Jurkat, Clone E6-1 (cell line): ENCODE results near the gene SLC22A4.

Experiments
- DNase-seq: peaks from one replicate; pipeline ENCODE4 v3.0.0-alpha.2; 2011; ENCODE audit warnings: low read depth, low spot score
- H3K4me3 ChIP-seq: 2 replicates; pipeline ENCODE4 v1.5.1; 2011; ENCODE audit warnings: mild to moderate bottlenecking, low read length, control low read depth, moderate library complexity

The SLC22A4 gene

DNA sequence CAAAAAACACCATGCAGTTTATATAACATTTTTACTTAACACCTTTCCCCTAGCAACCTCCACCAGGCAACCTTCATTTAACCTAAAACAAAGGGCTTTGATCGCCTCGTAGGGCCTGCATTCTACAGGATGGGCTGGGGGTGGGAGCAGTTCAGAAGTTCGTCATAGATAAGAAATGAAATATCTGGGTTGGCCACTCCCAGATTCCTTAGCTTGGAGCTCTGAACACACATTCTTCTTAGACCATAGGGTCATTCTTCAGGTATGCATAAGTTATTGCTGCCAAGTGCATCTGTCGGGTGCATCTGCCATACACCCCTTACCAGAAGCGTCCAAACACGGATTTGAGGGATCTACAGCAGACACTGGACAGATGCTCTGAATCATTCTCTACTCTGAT is 71.0 kb downstream of the SLC22A4 start:
- H3K4me3 ChIP-seq, result no peak overlapping the region
- no peak for DNase-seq

DNA sequence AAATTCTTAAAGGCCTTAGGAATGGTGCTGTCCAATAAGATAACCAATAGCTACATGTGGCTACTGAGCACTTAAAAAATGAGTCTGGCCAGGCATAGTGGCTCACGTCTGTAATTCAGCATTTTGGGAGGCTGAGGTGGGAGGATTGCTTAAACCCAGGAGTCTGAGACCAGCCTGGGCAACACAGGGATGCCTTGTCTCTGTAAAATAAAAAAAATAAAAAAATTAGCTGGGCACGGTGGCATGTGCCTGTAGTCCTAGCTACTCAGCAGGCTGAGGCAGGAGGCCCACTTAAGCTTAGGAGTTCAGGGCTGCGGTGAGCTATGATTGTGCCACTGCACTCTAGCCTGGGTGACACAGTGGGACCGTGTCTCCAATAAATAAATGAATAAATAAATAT is 74.0 kb downstream of the SLC22A4 start:
- DNase-seq, result no peak
- H3K4me3 ChIP-seq, result no peak overlapping the region

DNA sequence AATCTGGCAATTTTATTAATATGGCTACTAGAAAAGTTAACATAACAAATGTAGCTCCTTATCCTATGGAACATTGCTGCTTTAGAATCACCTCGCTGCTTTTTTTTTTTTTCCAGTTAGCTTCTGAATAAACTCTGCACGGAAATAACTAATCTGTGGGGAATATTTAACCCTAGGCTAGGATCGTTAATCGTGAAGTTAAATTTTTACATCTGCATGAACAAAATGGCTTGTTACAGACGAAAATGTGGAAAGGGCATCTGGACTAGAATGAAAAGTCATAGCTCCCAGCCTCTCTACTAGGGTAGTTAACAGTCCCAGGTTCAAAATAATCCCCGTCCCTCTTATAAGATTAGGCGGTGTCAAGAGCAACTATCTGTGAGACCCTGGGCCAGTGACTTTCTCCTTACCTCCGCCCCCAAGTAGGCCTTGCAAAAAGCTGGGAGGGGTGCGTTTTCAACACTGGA is 74.8 kb downstream of the SLC22A4 start:
- H3K4me3 ChIP-seq, result peak overlapping the region; percentile 66
- peak; percentile 32 for DNase-seq

DNA sequence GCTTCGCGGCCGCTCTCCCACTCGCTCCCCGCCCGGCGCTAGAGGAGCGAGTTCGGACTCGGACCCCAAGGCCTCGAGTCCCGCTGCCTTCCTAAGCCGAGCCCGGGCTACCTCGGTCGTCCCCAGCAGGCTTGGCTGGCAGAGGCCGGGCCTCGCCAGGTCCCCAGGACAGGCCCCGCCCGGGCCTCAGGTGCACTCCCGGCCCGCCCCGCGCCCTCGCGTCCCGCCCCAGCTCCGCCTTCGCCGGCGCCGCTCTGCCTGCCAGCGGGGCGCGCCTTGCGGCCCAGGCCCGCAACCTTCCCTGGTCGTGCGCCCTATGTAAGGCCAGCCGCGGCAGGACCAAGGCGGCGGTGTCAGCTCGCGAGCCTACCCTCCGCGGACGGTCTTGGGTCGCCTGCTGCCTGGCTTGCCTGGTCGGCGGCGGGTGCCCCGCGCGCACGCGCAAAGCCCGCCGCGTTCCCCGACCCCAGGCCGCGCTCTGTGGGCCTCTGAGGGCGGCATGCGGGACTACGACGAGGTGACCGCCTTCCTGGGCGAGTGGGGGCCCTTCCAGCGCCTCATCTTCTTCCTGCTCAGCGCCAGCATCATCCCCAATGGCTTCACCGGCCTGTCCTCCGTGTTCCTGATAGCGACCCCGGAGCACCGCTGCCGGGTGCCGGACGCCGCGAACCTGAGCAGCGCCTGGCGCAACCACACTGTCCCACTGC is 75.4 kb downstream of the SLC22A4 start, which contains the start of gene SLC22A5:
Gene SLC22A5 (plus strand): TSS at position 237 of the 707 bp plus-strand sequence. CDS start 263 bp downstream, at position 500.
- peak within 1 kb of the TSS; percentile 66 for H3K4me3 ChIP-seq
- peak; percentile 26 for DNase-seq

DNA sequence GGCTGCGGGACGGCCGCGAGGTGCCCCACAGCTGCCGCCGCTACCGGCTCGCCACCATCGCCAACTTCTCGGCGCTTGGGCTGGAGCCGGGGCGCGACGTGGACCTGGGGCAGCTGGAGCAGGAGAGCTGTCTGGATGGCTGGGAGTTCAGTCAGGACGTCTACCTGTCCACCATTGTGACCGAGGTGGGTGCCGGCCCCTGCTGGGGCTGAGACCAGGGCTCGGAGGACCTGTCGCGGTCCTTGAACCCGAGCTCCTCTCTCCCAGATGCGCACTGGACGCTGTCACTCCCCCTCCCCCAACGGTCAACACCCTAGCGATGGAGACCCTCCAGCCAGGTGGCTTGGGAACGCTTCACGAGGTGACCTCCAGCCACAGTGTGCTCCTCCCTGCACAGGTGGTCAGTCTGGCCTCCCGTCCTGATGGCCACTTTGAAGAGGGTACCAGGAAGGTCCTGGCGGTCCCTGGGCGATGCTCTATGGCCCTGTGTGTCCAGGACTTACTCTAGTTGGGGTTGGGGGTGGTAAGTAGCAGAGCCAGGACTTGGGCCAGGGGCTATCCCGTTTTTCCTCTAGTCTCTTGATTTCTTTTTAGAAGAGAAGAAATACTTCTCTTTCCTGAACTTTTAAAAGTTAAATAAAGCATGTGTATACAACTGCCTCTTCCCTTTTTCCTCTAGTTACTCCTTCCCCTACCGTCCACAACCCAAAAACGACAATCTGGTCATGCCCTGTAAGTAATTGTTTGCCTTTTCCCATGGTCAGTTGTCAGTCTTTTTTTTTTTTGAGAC is 76.2 kb downstream of the SLC22A4 start:
- peak overlapping the region; percentile 66 for H3K4me3 ChIP-seq
- DNase-seq, result no peak

DNA sequence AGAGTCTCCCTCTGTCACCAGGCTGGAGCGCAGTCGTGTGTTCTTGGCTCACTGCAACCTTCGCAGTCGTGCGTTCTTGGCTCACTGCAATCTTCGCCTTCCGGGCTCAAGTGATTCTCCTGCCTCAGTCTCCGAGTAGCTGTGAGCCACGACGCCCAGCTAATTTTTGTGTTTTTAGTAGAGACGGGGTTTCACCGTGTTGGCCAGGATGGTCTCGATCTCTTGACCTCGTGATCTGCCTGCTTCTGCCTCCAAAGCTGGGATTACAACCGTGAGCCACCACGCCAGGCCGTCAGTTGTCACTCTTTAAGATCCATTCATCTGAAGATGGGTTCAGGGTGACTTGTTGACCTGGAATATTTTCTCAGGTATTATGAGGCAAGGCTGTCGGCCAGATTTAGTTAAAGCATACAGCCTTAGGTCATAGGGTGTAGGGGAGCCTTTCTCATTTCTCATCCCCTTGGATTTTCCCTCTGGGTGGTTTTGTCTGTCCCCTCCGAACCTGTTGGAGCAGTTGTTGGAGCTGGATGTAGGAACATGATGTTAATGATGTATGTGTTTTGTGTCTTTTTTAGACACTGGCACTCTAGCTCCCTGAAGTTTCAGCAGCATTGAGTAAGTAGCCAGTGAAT is 76.9 kb downstream of the SLC22A4 start:
- DNase-seq, result no peak
- no peak overlapping the region for H3K4me3 ChIP-seq

DNA sequence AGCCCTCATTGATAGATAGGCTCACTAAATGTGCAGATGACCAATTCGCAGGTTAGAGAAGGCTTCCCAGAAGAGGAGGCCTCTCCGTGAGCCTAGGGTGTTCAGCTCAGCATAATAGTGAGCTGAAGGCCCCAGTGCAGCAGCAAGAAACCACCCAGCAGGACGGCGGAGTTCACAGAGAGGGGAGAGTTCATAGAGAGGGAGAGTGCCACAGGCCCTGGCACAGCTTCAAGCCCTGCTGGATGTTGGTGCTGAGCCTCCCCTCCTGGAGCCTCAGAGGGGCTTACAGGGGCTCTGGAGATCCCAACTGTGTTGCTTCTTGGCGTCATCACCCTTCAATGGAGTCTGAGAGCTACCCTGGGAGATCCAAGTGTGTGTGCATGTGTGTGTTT is 77.4 kb downstream of the SLC22A4 start:
- no peak for DNase-seq
- H3K4me3 ChIP-seq, result no peak overlapping the region

DNA sequence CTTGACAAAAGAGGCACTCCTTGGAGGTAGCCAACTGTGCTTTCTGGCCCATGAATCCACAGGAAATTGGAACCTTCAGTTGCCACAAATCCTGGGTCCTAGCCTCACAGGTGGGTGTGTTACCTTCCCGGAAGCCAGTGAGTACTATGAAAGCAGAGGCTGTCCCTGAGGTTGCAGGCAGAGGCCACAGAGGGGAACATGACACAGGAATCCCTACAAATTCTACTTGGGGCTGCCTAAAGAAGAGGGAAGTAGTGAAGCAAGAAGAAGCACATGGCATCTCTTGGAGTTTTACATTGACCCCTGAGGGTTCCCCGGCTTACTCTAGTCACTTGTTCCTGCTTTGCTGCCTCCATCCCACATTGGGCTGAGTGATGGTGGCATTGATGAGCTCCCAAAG is 77.9 kb downstream of the SLC22A4 start:
- no peak for DNase-seq

DNA sequence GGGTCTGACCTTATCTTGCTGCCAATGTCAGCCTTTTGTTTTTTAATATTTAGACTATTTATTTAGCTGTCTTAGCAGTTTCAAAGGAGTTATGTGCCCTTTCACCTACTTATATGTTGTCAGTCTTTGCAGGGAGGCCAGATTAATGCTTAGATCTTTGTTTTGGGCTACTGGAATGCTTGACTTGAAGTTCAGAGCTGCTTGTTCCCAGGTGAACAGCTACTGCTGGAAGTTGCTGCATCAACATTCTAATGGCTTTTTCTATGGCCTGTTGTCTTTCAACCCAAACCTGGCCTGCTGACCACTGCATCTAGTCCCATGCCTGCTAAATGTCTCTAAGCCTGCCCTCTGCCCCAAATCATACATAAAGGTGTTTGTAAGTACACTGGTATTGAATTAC is 78.3 kb downstream of the SLC22A4 start:
- H3K4me3 ChIP-seq, result no peak overlapping the region

More for the DNA sequence above, 77.9 kb downstream of the SLC22A4 start:
- H3K4me3 ChIP-seq, result no peak overlapping the region

DNA sequence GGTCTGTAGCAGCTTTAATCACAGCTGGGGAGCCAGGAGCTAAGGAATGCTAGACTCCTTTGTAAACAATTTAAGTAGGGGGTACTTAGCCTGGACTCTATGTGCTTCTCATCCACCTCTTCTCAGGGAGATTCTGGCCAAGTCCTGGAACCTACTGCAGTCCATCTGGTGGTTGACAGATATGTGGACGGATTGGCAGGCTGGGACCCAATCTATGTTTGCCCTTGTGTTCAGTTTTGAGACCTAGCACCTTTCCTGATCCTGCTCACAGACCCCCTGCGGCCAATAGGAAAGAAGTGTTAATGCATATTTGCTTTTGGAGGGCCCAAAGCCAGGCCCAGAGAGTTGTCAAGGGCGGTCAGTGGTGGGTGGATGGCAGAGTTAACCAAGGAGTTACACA is 81.8 kb downstream of the SLC22A4 start:
- DNase-seq, result no peak
- no peak overlapping the region for H3K4me3 ChIP-seq

More for the DNA sequence above, 78.3 kb downstream of the SLC22A4 start:
- no peak for DNase-seq

DNA sequence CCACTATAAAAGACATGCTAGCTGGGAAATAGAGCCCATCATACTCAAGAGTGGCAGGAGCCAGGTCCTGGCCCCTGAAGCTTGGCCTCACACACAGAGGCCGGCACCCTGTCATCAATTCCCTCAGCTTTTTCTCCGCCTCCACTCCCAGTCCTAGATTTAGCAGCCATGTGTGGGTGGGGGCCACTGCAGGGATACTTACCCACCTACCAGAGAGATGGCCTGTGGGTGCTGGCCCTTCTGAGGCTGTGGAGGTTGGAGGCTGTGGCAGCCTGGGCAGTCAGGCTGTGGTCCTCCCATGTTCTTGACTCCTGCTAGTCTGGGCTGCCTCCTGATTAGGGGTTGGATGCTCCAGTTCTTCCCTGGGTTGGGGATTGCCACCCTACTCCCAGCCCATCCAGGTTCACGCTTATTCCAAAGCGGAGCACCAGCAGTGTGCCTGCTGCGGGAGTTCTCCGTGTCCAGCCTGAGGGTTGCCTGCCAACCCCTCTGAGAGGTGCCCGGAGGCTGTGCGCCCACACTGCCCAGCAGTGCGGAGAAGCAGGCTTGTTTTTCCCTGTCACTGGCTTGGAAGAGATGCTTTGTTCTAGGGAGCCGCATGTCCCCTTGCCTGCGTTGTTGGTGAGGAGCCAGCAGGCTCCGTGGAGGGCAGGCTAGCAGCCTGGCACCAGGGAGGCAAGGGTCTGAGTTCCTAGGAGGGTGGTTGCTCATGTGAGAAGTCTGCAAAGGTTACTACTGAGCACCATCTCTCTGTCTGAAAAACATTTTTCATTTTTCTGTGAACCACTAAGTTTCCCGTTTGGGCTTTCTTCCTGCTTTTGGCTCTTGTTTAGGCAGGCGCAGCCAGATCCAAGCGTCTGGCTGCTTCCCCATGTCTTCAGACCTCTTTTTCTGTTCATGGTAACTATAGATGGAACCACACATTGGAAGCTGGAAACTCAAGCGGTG is 82.8 kb downstream of the SLC22A4 start:
- DNase-seq, result no peak
- H3K4me3 ChIP-seq, result no peak overlapping the region

DNA sequence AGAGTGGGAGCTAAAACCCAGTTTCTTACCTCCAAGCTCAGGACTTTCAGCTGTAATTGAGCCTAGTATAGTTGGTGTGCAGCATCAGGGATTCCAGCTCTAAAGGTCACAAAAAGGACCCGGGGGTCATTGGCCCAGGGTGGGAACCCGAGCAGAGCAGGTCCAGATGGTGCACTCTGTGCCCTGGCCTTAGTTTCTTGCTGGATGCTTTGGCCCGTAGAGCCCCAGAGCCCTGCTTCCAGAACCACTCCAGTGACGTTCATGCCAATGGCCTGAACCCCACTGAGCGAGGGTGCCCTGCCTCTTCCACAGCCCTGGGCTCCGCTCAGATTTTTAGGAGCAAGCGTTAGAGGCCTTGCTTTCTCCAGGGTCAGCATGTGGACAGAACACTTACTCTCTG is 83.5 kb downstream of the SLC22A4 start:
- no peak for DNase-seq
- no peak overlapping the region for H3K4me3 ChIP-seq

DNA sequence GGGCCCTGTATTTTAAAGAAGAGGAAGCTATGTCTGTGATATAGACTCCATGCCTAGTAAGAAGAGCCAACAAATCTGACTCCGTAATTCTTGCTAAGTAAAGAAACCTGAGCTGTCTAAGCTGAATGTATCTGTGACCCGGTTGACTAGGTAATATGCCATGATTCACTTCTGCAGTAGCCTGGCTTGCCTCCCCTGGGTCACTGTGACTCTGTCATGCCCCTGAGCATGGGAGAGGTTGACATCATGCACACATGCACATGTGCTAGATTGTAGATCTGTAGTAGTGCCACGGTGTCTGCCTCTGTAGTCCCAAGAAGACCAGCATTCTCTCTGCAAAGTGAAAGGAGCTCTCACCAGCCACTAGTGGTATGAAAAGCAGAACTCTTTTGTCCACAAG is 84.4 kb downstream of the SLC22A4 start:
- no peak overlapping the region for H3K4me3 ChIP-seq
- DNase-seq, result no peak

DNA sequence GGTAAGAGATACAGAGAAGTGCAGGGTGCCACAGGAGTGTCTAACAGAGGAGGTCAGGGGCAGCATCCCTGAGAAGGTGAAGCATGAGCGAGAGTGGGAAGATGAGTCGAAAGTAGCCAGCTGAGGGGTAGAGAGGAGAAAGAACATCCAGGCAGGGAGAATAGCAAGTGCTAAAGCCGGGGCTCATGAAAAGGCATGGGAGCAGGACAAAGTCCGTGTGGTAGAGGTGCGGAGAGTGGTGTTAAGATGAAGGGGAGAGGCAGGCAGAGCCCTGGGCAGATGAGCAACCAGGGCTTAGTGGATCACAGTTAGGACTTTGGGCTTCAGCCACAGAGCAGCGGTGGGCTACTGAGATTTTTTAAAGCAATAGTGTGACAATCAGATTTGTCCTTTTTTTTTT is 85.9 kb downstream of the SLC22A4 start:
- H3K4me3 ChIP-seq, result no peak overlapping the region
- no peak for DNase-seq

DNA sequence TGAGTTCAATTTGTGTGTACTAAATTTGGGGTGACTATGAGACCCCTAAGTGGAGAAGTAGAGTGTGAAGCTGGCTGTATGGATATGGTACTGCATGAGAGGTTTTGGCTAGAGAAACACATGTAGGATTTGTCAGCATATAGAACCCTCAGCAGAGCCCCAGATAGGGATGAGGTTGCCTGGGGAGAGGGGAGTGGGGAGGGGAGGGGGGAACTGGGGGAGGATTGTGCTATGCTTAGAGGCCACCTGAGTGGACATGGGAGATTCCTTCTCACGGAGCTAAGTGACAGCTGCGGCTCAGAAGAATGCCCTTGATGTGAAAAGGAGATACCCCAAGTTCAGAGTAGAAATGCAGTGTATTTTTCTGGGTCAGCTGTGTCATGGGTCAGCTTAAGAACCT is 86.5 kb downstream of the SLC22A4 start:
- H3K4me3 ChIP-seq, result no peak overlapping the region
- no peak for DNase-seq

DNA sequence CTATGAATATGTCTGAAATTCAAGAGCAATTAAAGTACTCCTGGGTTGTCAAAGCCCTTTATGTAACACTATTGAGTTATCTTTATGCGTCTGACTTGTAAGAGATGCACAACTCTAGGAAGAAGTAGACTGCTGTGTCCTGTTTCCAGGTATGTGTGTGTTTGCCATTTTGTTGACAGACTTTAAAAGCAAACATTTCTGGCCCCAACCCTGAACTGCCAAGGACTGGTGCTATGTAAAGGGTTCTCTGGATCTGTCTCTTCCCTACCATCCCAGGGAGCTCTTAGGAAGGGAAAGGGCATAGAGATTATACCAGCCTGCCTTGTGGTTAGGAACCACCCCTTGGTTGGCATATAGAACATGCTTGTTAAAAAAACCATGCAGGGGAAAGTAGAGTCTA is 87.4 kb downstream of the SLC22A4 start:
- DNase-seq, result no peak
- H3K4me3 ChIP-seq, result no peak overlapping the region

DNA sequence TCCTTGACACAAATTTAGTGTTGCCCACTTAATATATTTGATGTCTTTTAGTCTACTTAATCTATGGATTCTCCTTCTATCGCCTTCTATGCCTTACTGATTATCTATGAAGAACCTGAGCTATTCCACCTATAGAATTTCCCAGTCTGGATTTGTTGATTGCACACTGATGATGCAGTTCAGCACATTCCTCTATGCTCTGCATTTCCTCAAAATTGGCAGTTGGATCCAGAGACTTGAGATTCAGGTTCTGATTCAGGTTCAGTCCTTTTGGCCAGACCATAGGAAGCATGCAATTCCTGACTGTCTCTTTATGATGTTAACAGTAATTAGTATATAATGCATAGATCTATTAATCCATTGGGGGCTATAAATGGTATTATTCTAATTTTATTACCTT is 89.1 kb downstream of the SLC22A4 start:
- no peak for DNase-seq
- H3K4me3 ChIP-seq, result no peak overlapping the region

DNA sequence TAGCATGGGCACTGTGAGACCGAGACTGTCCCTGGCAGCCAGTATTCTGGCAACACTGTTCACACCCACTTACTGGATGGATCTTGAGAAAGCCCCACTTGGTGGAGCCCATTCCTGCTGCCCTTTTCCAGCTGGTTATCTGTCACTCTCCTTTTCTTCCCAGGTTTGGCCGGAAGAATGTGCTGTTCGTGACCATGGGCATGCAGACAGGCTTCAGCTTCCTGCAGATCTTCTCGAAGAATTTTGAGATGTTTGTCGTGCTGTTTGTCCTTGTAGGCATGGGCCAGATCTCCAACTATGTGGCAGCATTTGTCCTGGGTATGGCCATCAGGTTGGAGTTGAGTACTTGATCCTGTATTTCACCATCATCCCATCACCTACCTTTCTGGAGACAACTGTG is 89.8 kb downstream of the SLC22A4 start:
- H3K4me3 ChIP-seq, result no peak overlapping the region

DNA sequence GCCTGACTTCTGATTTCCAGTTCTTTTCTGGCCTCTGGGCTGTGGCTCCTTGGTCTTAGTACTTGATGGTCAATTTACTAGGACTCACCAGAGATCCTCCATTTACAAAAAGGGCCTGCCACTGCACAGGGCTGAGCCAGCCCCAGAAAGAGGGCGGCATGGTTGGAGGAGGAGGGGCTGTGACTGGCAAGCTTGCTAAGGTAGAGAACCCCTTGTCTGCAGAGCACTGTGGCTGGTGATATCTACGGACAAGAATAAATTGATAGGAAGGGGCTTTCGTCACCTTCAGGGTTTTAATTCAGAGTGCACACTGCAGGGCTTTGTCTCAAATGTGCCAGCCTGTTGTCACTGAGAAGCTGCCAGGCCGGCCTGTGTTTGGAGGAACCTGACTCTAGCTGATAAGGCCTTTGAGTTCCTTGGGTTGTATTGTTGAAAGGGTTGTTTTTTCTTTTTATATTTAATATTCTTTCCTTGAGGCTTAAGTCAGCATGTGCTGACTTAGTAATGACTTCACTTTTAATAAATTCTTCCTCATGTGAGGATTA is 90.4 kb downstream of the SLC22A4 start:
- no peak overlapping the region for H3K4me3 ChIP-seq
- DNase-seq, result no peak

More for the DNA sequence above, 89.8 kb downstream of the SLC22A4 start:
- DNase-seq, result no peak
